ENCODE data around the gene CAMTA1. TPM values are rescaled to one million over a fixed set of nuclear protein-coding genes. Genes with fewer than 3 reads are reported as not detected.

Gene CAMTA1
- total RNA-seq, 1 experiment from 2014 or later: 85.2 TPM

- Histone ChIP-seq H3K9me3 (ENCODE audit: low read depth, low read length, poor library complexity, severe bottlenecking) (no peaks in the 10 kb centered on the region), H3K27me3 (replicated peaks; ENCODE audit: insufficient read depth, low read depth, low read length, poor library complexity) (no peaks in the 10 kb centered on the region), H3K27ac (ENCODE audit: low read depth, low read length, poor library complexity, severe bottlenecking) (no peak overlapping the region), H3K4me3 (ENCODE audit: low read depth, low read length, poor library complexity, severe bottlenecking) (no peak overlapping the region), H3K36me3 (ENCODE audit: insufficient read depth, low read length, poor library complexity, severe bottlenecking) (no peaks in the 10 kb centered on the region), H3K4me1 (ENCODE audit: insufficient read depth, low read length, poor library complexity, severe bottlenecking) (no peaks in the 10 kb centered on the region)
- DNase-seq (ENCODE audit: low spot score): no peak
- TF ChIP-seq EZH2 (IDR thresholded peaks at IDR 0.05; ENCODE audit: borderline replicate concordance, low read depth, low read length, poor library complexity, severe bottlenecking) (no peak), CTCF (conservative IDR thresholded peaks at IDR 0.05; ENCODE audit: low read depth, low read length) (no peak)
- BruUV-seq (replicated peaks): no TSS peak
- intact Hi-C loops (cut with micrococcal nuclease; ENCODE audit: unreplicated experiment): no loop called here
- POLR2A ChIA-PET (ENCODE audit: low non-redundant PET): no interaction called here
- CTCF ChIA-PET: no interaction called here
Observed at GRCh38 chr1:7371926-7372325, 586.7 kb downstream of the CAMTA1 start.

GRCh38 chr1:7372477-7373120, 587.3 kb downstream of the CAMTA1 start:
- no peaks in the 10 kb centered on the region for H3K9me3 ChIP-seq (ENCODE audit: low read depth, low read length, poor library complexity, severe bottlenecking)
- H3K4me1 ChIP-seq (ENCODE audit: insufficient read depth, low read length, poor library complexity, severe bottlenecking): no peaks in the 10 kb centered on the region
- no peaks in the 10 kb centered on the region for H3K27me3 ChIP-seq (replicated peaks; ENCODE audit: insufficient read depth, low read depth, low read length, poor library complexity)
- no peaks in the 10 kb centered on the region for H3K36me3 ChIP-seq (ENCODE audit: insufficient read depth, low read length, poor library complexity, severe bottlenecking)
- H3K27ac ChIP-seq (ENCODE audit: low read depth, low read length, poor library complexity, severe bottlenecking): no peak overlapping the region
- no peak overlapping the region for H3K4me3 ChIP-seq (ENCODE audit: low read depth, low read length, poor library complexity, severe bottlenecking)
- CTCF ChIA-PET: no interaction called here
- no TSS peak for BruUV-seq (replicated peaks)
- DNase-seq (ENCODE audit: low spot score): no peak
- POLR2A ChIA-PET (ENCODE audit: low non-redundant PET): no interaction called here
- intact Hi-C loops (cut with micrococcal nuclease; ENCODE audit: unreplicated experiment): no loop called here
- TF ChIP-seq CTCF (conservative IDR thresholded peaks at IDR 0.05; ENCODE audit: low read depth, low read length) (no peak), EZH2 (IDR thresholded peaks at IDR 0.05; ENCODE audit: borderline replicate concordance, low read depth, low read length, poor library complexity, severe bottlenecking) (no peak)

GRCh38 chr1:7373251-7373650, 588.0 kb downstream of the CAMTA1 start:
- no TSS peak for BruUV-seq (replicated peaks)
- ChIA-PET CTCF (no interaction called here), POLR2A (ENCODE audit: low non-redundant PET) (no interaction called here)
- H3K27ac ChIP-seq (ENCODE audit: low read depth, low read length, poor library complexity, severe bottlenecking): no peak overlapping the region
- H3K4me3 ChIP-seq (ENCODE audit: low read depth, low read length, poor library complexity, severe bottlenecking): no peak overlapping the region
- no peaks in the 10 kb centered on the region for H3K27me3 ChIP-seq (replicated peaks; ENCODE audit: insufficient read depth, low read depth, low read length, poor library complexity)
- H3K36me3 ChIP-seq (ENCODE audit: insufficient read depth, low read length, poor library complexity, severe bottlenecking): no peaks in the 10 kb centered on the region
- intact Hi-C loops (cut with micrococcal nuclease; ENCODE audit: unreplicated experiment): no loop called here
- no peaks in the 10 kb centered on the region for H3K4me1 ChIP-seq (ENCODE audit: insufficient read depth, low read length, poor library complexity, severe bottlenecking)
- no peak for DNase-seq (ENCODE audit: low spot score)
- no peaks in the 10 kb centered on the region for H3K9me3 ChIP-seq (ENCODE audit: low read depth, low read length, poor library complexity, severe bottlenecking)
- TF ChIP-seq CTCF (conservative IDR thresholded peaks at IDR 0.05; ENCODE audit: low read depth, low read length) (no peak), EZH2 (IDR thresholded peaks at IDR 0.05; ENCODE audit: borderline replicate concordance, low read depth, low read length, poor library complexity, severe bottlenecking) (no peak)

Data from A673 (cell line).